Psoas muscle (tissue), 8 donors: ENCODE measurements around the gene BRAF. TPM values are rescaled to one million over a fixed set of nuclear protein-coding genes. Genes with fewer than 3 reads are reported as not detected.
"Not testable (repeated sequence)": the region's sequence is repeated elsewhere in the genome, so short reads cannot be mapped to it uniquely, and the experiment has no call there.

ENCODE experiments used
- ATAC-seq, 4 donors: fragments of 200-7000 bp; cut with Tn5 transposase; one replicate each; pipeline ENCODE4 v1.9.1; 2020; ENCODE audit warnings: moderate library complexity in 3 of 4, mild to moderate bottlenecking in 2 of 4
- DNase-seq, 2 donors: peaks; one replicate each; pipeline ENCODE4 v3.0.0-alpha.2; 2020
- H3K27ac ChIP-seq: fragments of 200-600 bp; one replicate; pipeline ENCODE4 v1.8.0; 2022
- H3K27me3 ChIP-seq, 3 donors: fragments of 200-600 bp in 1 of 3; one replicate each; pipeline versions ENCODE4 v1.6.1 to v1.8.0; 2013 to 2022; ENCODE audit warnings: low read length in 2 of 3, mild to moderate bottlenecking in 2 of 3, moderate library complexity in 1 of 3; ENCODE audit not compliant: insufficient read depth in 3 of 3
- H3K36me3 ChIP-seq, 2 donors: fragments of 200-600 bp in 1 of 2; one replicate each; pipeline versions ENCODE4 v1.6.1 to v1.8.0; 2013 to 2022; ENCODE audit warnings: low read depth in 1 of 2, mild to moderate bottlenecking in 1 of 2, moderate library complexity in 1 of 2; ENCODE audit not compliant: insufficient read depth in 1 of 2
- H3K4me1 ChIP-seq: fragments of 200-600 bp; one replicate; pipeline ENCODE4 v1.8.0; 2022
- H3K4me3 ChIP-seq: fragments of 200-600 bp; one replicate; pipeline ENCODE4 v1.8.0; 2022; ENCODE audit warnings: mild to moderate bottlenecking
- H3K9me3 ChIP-seq: fragments of 200-600 bp; one replicate; pipeline ENCODE4 v1.8.0; 2022
- WGBS, 3 donors: extraction: QIAGEN DNeasy Blood & Tissue Kit; methylation state at CpG; one replicate each; pipeline versions ENCODE4 v1.1.6 to v1.1.7; 2013; 5-methylcytosine and 5-hydroxymethylcytosine counted together
- intact Hi-C, 2 donors: fragments of 100-400 bp; cut with DNase I; formaldehyde crosslinking; loops; one replicate each; pipeline versions ENCODE4 v1.11.0 to v1.14.2; 2022
- polyA plus RNA-seq, 3 donors: library from polyadenylated mRNA; stranded (reverse); fragments of 200-250 nt; gene quantifications; one replicate each; pipeline ENCODE4 v1.2.3, GENCODE V29; 2013
- total RNA-seq, 4 donors: library from RNA; stranded (reverse); fragmentation: NEBNext Ultra II Directional in 2 of 4; extraction: Animal tissue kit (Norgen Biotek cat#: 25700) in 2 of 4; gene quantifications; one replicate each; pipeline versions ENCODE4 v1.2.1 to v1.2.4, GENCODE V29; 2021 to 2023
- TF ChIP-seq, protein P1 (sequence below): fragments of 200-600 bp; IDR thresholded peaks from one replicate; pipeline ENCODE4 v1.8.0; 2022; ENCODE audit warnings: antibody characterized with exemption
- donor health status: healthy with polysubstance abuse.
- donor health status: DM: no; HTN: no; CAD: no; lungs with moderate emphysema.
- donor health status: Bipolar disorder and iron deficiency.
- donor health status: healthy.
- donor health status: DM: yes; HTN: yes; CAD: no.
- donor health status: DM: no; HTN: no; CAD: no.
- donor health status: DM: no; HTN: no; CAD: no.
- donor health status: DM: yes; HTN: yes; CAD: no.

Gene BRAF
- total and polyA plus RNA-seq, 7 donors, result 5.0 to 22.6 (median 16.8) TPM

DNA sequence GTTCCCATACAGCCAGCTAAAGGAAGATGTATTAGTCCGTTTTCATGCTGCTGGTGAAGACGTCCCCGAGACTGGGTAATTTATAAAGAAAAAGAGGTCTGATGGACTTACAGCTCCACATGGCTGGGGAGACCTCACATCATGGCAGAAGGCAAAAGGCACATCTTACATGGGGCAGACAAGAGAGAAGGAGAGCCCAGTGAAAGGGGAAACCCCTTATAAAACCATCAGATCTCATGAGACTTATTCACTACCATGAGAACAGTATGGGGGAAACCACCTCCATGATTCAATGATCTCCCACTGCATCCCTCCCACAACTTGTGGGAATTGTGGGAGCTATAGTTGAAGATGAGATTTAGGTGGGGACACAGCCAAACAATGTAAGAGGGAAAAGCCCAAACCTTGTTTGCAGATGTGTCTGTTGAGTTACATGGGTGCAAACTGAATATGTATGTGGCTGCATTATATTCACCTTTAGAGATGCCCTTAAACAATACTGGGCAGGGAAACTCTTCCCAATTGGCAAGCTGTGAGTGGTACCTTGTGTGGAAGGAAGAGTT lies 13.1 kb upstream of the BRAF start:
- H3K4me1 ChIP-seq, result no peaks in the 10 kb centered on the region
- no peaks in the 10 kb centered on the region for H3K36me3 ChIP-seq
- intact Hi-C loops, result no loop called here
- peaks cover 0 to 3% (median 0%) of the 10 kb centered on the region in 3 donors for H3K27me3 ChIP-seq
- TF ChIP-seq, protein P1, sequence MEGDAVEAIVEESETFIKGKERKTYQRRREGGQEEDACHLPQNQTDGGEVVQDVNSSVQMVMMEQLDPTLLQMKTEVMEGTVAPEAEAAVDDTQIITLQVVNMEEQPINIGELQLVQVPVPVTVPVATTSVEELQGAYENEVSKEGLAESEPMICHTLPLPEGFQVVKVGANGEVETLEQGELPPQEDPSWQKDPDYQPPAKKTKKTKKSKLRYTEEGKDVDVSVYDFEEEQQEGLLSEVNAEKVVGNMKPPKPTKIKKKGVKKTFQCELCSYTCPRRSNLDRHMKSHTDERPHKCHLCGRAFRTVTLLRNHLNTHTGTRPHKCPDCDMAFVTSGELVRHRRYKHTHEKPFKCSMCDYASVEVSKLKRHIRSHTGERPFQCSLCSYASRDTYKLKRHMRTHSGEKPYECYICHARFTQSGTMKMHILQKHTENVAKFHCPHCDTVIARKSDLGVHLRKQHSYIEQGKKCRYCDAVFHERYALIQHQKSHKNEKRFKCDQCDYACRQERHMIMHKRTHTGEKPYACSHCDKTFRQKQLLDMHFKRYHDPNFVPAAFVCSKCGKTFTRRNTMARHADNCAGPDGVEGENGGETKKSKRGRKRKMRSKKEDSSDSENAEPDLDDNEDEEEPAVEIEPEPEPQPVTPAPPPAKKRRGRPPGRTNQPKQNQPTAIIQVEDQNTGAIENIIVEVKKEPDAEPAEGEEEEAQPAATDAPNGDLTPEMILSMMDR, result no peak
- no peak overlapping the region for H3K27ac ChIP-seq
- WGBS, 3 donors, result 69 to 97% (median 73%) methylated on average over 3 of the region's 3 CpGs
- DNase-seq (no peak), ATAC-seq (no peak)
- H3K4me3 ChIP-seq, result no peak overlapping the region
- H3K9me3 ChIP-seq, result no peaks in the 10 kb centered on the region

DNA sequence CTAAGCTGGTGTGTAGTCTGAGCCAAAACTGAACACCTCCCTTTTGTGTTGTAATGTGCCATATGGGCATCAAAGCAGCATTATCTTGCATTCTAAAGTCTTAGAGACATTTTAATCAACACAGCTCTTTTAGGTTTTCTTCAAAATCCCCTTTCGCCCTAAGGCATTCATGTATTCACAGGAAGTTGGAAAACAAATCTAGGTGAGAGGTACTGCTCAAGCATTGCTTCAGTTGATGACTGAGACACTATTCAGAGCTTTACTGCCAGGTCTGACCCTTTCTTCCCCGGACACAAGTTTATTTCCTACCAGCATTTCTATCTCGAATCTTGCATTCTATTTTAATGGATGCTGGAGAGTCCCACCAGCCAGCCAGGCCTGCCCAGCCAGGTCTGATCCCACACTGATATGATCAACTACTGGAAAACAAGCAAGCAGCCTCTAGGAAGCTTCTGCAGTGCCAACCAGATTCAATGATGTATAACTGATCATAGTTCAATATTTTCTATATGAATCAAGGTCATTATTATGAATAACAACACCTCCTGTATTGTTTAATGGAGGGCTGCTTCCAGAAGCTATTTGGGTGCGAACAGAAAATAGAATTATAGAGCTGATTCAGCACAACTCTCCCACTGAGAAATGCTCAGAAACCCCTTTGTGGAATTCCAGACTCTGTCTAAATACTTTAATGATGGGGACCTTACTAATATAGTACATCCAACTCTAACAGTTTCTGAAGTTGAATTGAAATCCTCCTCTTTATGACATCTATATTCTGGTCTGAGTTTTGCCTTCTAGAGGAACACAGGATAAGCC lies 4.0 kb upstream of the BRAF start:
- DNase-seq (no peak), ATAC-seq (no peak)
- intact Hi-C loops, result loop anchor here (5.0 to 10.0 kb wide), 2 partner anchors 121 to 234 kb away; partner anchors contain the start of gene NDUFB2 (in 1 of the 2)
- Histone ChIP-seq H3K27ac (no peak overlapping the region), H3K4me1 (peaks cover 8% of the 10 kb centered on the region), H3K27me3 (no peaks in the 10 kb centered on the region), H3K9me3 (no peaks in the 10 kb centered on the region), H3K4me3 (no peak overlapping the region), H3K36me3 (no peaks in the 10 kb centered on the region)
- 82 to 86% (median 83%) methylated on average over 4 of the region's 4 CpGs for WGBS, 3 donors
- TF ChIP-seq, protein P1, result no peak

DNA sequence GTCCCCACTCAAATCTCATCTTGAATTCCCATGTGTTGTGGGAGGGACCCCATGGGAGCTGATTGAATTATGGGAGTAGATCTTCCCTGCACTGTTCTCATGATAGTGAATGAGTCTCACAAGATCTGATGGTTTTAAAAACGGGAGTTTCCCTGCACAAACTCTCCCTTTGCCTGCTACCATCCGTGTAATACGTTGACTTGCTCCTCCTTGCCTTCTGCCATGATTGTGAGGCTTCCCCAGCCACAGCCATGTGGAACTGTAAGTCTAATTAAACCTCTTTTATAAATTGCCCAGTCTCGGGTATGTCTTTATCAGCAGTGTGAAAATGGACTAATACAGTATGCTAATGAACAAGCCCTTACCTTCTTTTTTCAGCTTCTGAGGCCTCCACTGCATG lies 3.2 kb upstream of the BRAF start:
- intact Hi-C loops, result loop anchor here (5.0 to 10.0 kb wide), 2 partner anchors 121 to 233 kb away; partner anchors contain the start of gene NDUFB2 (in 1 of the 2)
- not testable (repeated sequence) for DNase-seq, ATAC-seq, H3K4me3 ChIP-seq, H3K36me3 ChIP-seq, H3K9me3 ChIP-seq, H3K27ac ChIP-seq, H3K27me3 ChIP-seq
- peaks cover 14% of the 10 kb centered on the region for H3K4me1 ChIP-seq
- WGBS, 3 donors, result 79 to 86% (median 81%) methylated on average over 4 of the region's 4 CpGs

DNA sequence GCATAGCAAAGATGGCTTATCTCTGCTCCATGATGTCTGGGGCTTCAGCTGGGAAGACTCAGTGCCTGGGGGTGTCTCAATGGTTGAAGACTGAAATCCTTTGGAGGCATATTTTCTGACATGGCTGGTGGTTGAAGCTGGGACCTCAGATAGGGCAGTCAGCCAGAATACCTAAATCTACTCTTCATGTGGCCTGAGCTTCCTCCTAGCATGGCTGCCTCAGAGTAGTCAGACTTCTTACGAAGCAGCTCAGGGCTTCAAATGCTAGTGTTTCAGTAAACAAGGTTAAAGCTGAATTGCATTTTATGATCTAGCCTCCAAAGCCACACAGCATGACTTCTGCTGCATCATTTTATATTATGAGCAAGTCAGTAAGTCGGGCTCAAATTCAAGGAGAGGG lies 2.6 kb upstream of the BRAF start:
- Histone ChIP-seq H3K9me3 (no peaks in the 10 kb centered on the region), H3K27ac (no peak overlapping the region), H3K36me3 (no peaks in the 10 kb centered on the region), H3K27me3 (no peaks in the 10 kb centered on the region), H3K4me3 (no peak overlapping the region), H3K4me1 (peaks cover 20% of the 10 kb centered on the region)
- WGBS, 3 donors, result 93 to 95% (median 93%) methylated on average over 2 of the region's 2 CpGs
- DNase-seq, result no peak
- TF ChIP-seq, protein P1, result no peak
- intact Hi-C loops, result loop anchor here (5.0 to 10.0 kb wide), 2 partner anchors 120 to 233 kb away; partner anchors contain the start of gene NDUFB2 (in 1 of the 2)
- no peak for ATAC-seq
